ENCODE results near the gene UBE2Q2.

UBE2Q2 gene

DNA sequence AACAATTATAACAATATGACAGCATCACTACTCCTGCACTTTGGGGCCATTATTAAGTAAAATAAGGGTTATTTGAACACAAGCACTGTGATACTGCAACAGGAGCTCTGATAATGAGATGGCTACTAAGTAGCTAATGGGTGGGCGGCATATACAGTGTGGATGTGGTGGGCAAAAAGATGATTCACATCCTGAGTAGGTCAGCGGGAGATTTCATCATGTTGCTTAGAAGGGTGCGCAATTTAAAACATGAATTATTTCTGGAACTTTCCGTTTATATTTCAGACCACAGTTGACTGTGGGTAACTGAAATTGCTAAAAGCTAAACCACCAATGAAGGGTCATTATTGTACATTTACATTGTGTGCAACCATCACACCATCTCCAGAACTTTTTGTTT, 102.7 kb downstream of the UBE2Q2 start:
- H3K27ac ChIP-seq (ENCODE audit: low read length): no peak overlapping the region
- no peaks in the 10 kb centered on the region for H3K27me3 ChIP-seq (ENCODE audit: control insufficient read depth, insufficient read depth, low read length)
- no CpG with 5 or more reads among the region's 4 CpGs for WGBS (ENCODE audit: insufficient coverage, insufficient read length)
- H3K36me3 ChIP-seq (ENCODE audit: control insufficient read depth, insufficient read depth, low read length): no peaks in the 10 kb centered on the region
- DNase-seq (ENCODE audit: low read depth, low spot score): no peak
- H3K4me1 ChIP-seq (ENCODE audit: control insufficient read depth, insufficient read depth, low read length): no peaks in the 10 kb centered on the region
- no peaks in the 10 kb centered on the region for H3K9me3 ChIP-seq (ENCODE audit: control insufficient read depth, insufficient read depth, low read length)
- H3K4me3 ChIP-seq (ENCODE audit: low read length): no peak overlapping the region

DNA sequence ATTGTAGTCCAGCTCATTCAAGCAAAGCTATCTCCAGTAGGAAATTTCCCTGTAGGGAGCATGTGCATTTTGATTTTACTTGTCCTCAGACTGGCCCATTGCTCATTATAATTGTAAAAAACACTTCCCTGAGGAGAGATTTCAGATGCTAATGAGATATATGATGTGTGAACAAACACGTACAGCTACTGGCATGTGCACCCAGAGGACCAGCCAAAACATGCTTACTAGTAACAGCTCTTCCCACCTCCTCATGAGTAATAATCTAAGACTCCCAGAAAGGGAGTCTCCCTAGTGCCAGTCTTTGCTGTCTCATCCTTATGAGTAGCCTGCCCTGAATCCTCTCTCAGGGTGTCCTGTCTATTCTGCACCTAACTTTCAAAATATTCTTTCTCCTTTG, 103.8 kb downstream of the UBE2Q2 start:
- H3K9me3 ChIP-seq (ENCODE audit: control insufficient read depth, insufficient read depth, low read length): no peaks in the 10 kb centered on the region
- WGBS (ENCODE audit: insufficient coverage, insufficient read length): no CpG with 5 or more reads among the region's 1 CpG
- no peaks in the 10 kb centered on the region for H3K27me3 ChIP-seq (ENCODE audit: control insufficient read depth, insufficient read depth, low read length)
- H3K4me3 ChIP-seq (ENCODE audit: low read length): no peak overlapping the region
- H3K4me1 ChIP-seq (ENCODE audit: control insufficient read depth, insufficient read depth, low read length): no peaks in the 10 kb centered on the region
- no peak overlapping the region for H3K27ac ChIP-seq (ENCODE audit: low read length)
- H3K36me3 ChIP-seq (ENCODE audit: control insufficient read depth, insufficient read depth, low read length): no peaks in the 10 kb centered on the region
- no peak for DNase-seq (ENCODE audit: low read depth, low spot score)

DNA sequence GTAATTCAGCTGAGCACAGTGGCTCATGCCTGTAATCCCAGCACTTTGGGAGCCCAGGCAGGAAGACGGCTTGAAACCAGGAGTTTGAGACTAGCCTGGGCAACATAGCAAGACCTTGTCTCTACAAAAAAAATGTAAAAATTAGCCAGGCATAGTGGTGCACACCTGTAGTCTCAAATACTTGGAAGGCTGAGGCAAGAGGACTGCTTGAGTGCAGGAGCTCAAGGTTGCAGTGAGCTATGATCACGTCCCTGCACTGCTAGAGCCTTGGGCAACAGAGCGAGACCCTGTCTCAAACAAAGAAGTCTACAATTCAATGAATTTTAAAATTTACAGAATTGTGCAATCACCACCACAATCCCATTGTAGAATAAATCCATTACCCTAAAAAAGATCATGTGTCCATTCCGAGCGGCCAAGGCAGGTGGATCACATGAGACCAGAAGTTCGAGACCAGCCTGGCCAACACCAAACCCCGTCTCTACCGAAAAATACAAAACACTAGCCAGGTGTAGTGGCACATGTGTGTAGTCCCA, 105.6 kb downstream of the UBE2Q2 start:
- WGBS (ENCODE audit: insufficient coverage, insufficient read length): no CpG with 5 or more reads among the region's 8 CpGs
- no peak overlapping the region for H3K4me3 ChIP-seq (ENCODE audit: low read length)
- no peak overlapping the region for H3K27ac ChIP-seq (ENCODE audit: low read length)
- H3K36me3 ChIP-seq (ENCODE audit: control insufficient read depth, insufficient read depth, low read length): no peaks in the 10 kb centered on the region
- H3K9me3 ChIP-seq (ENCODE audit: control insufficient read depth, insufficient read depth, low read length): no peaks in the 10 kb centered on the region
- H3K27me3 ChIP-seq (ENCODE audit: control insufficient read depth, insufficient read depth, low read length): no peaks in the 10 kb centered on the region
- H3K4me1 ChIP-seq (ENCODE audit: control insufficient read depth, insufficient read depth, low read length): no peaks in the 10 kb centered on the region
- no peak for DNase-seq (ENCODE audit: low read depth, low spot score)
